Stimulated activated CD8-positive, alpha-beta memory T cell treated with anti-CD3 and anti-CD28 coated beads, Interleukin-4, amount 100 ng/mL, for 1 hour (primary cell): ENCODE data around the gene HS3ST3B1.

Source experiments
- DNase-seq, 2 donors: peaks; one replicate each; pipeline ENCODE4 v3.0.0-alpha.2; 2020; ENCODE audit warnings: low read depth in 2 of 2, low spot score in 1 of 2

Gene HS3ST3B1

DNA sequence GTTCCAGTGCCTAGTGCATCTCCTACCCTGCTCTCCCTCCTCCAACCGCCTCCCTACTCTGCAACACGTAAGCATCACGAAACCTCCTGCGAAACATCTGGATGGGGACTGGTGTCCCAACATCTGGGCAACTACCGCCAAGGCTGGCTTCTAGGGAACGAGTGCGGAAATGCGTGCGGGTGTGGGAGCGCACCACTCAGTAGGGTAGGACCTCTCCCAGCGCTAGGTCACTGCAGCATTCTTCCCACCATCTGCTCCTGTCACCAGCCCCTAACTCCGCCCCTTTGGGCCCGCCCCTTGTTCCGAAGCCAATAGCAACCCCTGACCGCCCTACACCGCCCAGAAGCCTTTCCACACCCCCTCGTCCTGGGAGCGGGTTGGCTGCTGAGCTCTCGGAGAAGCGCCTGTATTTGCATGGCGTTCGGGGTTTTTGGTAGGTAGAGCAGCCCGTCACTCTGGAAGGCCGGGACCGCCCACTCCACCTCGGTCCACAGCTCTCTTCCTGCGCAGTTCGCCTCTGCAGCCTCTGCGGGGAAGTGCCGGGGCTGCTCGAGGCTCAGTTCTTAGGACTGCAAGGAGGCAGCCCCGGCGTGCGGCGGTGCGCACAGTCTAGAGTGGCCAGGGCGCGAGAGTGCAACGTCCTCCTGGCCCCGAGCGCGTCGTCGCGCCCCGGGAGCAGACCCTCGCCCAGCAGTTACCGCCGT is at the start of gene HS3ST3B1:
Gene HS3ST3B1, plus strand, starts transcription at position 507 of the 704 bp plus-strand sequence. CDS start 438 bp downstream, outside the sequence.
- DNase-seq = peak; percentile 93 to 99

DNA sequence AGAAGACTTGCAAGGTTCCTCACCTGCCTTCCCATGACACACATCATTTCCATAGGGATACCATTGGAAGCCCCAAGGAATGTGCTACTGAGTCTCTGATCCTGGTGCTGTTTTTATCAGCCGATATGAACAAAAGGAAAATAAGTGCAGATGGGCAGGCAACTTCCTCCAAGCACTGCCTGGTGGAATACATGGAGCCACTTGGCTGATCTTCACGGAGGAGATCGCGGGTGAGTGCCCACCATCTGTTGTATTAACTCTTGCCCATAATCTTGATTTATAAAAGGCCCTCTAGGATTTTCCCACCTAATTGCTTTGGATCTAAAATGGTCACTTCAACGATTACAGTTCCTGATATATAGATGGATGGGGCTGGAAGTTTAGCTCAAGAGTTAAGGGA is 39.5 kb upstream of the HS3ST3B1 start:
- no peak for DNase-seq

DNA sequence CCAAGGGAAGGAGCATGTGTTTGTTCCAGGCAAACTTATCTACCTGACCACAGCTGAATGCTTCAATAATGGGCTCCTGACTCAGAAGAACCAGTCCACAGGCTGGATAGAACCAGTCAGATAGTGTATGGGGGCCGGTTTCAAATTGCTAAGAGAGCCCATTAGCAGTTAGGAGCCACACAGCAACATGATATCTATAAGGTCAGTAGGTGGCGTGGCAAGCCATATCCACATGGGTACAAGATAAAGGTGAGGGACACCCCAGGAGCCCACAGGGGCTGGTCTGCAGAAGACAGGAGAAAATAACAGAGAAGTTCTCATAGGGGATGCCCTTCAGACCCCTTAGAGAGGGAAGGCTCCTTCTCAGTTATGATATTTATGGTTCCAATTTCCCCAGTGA is 32.6 kb upstream of the HS3ST3B1 start:
- no peak for DNase-seq

DNA sequence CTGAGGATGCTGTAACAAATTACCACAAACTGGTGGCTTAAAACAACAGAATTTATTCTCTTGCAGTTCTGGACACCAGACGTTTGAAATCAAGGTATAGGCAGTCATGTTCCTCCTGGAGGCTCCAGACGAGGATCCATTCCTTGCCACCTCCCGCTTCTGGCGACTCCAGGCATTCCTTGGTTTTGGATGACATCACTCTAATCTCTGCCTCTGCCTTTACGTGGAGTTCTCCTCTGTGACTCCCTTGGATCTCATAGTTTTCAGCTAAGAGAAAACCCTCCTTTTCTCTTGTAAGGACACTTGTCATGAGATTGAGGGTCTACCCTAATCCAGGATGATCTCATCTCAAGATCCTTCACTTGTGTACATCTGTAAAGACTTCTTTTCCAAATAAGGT is 31.4 kb upstream of the HS3ST3B1 start:
- DNase-seq = no peak

DNA sequence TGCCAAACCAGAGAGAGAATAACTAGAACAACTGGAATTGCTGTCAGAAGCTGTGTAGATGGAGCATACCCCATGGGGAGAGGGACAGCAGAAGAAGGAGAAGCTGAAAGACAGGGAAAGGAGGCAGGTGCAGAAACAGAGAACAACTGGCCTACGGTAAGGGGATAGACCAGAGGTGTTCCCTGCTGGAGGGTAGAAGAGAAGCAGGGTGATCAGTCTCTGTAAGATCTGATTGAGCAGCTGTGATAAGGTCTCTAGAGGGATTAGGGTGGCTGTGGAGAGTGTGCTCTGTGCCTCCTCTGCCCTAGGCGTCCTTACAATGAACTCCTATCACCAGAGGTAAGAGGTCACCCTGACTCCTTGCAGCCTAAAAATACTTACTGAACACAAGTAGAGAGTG is 30.4 kb upstream of the HS3ST3B1 start:
- DNase-seq = no peak

DNA sequence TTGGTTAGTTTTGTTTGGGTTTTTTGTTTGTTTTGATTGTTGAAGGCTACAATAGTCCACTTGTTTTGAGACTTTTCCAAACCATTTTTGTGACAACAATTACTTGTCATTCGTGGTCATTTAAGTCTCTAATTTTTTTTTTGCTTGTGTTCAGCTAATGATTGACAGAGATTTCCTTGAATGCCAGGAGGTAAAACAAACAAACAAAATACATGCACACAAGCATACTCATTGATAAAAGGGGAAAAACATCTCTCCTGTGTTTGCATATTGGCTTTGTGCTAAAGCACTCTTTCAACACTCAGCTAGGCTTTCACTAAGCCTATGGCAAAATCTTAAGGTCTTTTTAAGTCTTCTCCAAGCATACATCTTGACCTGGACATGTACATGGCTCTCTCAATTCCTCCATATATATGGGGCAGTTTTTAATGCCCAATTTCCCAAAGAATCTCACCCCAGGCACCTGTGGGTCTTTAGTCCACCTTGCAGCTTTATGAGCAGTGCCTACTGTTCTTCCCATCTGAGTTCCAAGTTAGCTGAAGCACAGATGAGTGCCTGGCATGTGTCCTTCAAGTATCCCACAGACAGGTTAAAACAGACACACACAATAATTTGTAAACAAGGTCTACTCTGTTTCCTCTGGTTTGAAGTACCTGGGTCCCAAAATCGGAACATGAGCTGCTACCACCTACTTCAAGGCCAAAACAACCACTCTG is 24.2 kb upstream of the HS3ST3B1 start:
- DNase-seq = no peak

DNA sequence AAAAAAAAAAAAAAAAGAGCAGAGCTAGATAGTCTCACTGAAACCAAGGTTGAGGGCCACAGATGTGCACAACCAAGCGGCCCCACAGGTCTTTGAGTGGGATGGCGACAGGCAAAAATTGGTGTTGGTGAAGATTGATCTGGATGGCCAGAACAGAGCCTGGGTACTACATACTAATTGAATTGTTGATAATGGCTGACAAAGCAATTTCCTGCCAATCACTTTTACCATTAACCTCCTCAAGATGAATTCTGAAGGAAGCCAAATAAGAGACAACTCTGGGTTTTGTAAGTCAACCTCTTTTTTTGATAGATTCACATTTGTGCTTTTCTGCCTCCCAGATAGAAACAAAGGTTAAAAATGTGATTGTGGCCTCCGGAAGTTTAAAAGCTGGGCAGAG is 19.4 kb upstream of the HS3ST3B1 start:
- no peak for DNase-seq

DNA sequence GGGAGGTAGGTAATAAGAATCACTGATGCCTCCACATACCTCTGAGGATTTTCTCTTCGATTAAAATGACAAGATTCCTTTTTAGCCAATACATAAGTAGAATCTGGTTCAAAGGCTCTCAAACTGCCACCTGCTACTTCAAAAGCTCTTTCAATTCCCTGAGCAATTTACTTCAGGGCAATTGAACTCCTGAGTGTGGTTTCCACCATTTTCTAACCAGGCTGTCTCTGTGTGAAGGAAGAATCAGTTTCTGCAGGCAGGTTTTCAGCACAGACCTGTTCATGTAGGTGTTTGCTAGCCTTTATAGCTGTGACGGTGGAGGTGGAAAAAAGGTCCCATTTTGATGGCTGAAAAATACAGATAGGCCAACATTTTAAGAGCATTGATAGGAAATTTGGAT is 18.2 kb upstream of the HS3ST3B1 start:
- no peak for DNase-seq

DNA sequence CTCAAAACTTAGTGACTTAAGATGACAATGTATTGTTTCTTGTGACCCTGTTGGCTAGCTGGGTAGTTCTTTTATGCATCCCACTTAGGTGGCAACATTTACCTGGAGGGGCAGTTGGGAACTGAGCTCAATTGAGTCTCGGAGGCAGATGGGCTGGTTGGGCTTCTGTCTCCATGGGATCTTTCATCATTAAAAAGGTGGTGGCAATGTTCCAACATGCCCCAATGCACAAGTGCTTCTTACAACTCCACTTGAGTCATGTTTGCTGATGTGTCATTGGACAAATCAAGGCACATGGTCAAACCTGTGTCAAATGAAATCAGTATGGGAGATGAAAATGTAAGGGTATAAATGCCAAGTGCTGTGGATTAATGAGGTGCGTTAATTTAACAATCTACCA is 11.7 kb upstream of the HS3ST3B1 start:
- DNase-seq = no peak

DNA sequence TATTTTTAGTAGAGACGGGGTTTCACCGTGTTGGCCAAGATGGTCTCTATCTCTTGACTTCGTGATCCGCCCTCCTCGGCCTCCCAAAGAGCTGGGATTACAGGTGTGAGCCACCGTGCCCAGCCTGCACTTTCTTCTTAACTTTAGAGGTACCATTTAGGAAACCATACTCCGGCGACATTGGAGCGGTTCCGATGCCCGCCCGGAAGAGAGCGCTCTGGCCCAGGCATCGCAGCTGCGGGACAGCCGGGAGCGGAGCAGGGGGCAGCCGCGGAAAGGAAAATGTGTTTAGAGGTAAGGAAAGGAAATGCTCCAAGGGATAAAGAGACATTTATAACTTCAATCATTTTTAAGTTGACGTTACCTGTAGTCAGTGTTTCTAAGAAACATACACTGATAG is 6.0 kb upstream of the HS3ST3B1 start:
- DNase-seq = no peak

DNA sequence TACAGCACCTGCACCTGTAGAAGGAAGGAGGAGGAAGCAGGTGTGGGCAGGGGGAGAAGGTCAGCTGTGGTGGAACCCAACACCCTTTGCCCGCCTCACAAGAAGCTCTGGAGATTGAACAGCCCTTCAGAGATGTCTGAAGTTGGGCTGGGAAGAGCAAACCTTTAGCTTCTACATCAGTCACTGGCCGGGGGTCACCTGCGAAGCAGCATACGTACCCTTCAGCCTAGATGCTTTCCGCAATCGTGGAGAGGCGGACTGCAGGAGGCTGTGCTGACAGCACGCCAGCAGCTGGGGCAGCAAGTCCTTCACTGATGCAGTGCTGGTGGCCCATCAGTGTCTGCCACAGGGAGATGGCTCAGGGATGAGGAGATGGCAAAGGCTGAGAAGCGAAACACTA is 5.2 kb upstream of the HS3ST3B1 start:
- no peak for DNase-seq

DNA sequence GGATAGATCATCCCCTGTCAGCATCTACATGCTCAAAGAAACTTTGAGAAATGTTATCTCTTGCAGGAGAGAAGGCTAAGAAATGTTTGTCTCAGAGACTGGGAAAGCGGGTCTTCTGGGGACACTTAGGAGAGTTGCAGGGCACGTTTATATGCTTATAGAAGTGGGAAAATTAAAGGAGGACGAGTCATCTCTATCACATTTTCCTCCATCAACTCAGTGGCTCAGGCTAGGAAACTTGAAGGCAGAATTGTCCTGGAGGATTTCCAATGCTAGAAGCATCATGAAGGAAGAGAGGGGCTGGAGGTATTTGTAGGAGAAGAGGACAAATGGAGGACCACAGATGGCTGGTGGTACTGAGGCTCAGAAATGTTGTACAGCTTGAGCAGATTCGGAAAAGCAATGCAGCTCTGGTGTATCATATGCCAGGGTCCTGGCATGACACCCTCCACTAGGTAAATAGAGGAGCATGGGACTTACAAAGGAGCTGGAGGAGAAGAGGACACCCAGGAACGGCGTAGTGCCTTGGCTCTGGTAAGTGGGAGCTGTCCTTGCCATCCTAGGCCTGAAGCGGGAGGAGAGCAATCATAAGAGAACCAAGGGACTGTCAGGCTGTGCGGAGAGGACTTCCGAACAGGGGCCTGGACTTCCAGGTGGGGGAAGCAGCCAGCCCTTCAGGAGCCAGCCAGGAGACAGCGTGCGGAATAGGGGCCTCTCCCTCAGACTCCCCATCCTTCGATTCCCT is 4.5 kb upstream of the HS3ST3B1 start:
- no peak for DNase-seq

DNA sequence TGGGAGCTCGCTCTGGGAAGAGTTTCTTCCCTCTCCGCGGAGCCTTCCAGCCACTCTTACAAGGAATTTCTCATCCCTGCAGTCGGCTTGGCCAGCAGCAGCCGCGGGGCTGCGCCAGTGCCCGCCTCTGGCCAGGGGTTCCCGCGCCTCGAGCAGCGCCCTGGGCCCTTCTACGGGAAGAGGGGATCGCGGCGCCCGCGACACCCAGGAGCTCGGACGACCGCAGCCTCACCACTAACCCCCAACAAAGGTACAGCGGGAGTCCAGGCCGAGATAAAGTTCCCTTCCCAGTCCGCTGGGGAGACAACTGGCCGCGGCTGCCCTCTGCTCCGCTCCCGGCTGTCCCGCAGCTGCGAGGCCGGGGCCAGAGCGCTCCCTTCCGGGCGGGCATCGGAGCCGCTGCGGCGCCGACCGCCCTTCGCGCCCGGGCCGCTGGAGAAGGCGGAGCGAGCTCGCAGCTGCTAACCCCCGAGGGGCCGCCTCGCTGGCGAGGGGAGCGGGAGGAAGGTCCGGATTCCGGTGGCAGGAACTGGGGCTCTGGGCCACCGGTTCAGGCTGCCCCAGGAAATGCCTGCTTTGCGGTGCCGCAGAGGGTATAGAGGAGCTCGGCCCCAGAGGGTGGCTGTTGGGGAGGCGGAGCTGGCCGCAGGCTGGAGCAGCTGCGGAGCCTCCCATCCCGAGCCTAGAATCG is 3.6 kb upstream of the HS3ST3B1 start:
- DNase-seq = no peak

DNA sequence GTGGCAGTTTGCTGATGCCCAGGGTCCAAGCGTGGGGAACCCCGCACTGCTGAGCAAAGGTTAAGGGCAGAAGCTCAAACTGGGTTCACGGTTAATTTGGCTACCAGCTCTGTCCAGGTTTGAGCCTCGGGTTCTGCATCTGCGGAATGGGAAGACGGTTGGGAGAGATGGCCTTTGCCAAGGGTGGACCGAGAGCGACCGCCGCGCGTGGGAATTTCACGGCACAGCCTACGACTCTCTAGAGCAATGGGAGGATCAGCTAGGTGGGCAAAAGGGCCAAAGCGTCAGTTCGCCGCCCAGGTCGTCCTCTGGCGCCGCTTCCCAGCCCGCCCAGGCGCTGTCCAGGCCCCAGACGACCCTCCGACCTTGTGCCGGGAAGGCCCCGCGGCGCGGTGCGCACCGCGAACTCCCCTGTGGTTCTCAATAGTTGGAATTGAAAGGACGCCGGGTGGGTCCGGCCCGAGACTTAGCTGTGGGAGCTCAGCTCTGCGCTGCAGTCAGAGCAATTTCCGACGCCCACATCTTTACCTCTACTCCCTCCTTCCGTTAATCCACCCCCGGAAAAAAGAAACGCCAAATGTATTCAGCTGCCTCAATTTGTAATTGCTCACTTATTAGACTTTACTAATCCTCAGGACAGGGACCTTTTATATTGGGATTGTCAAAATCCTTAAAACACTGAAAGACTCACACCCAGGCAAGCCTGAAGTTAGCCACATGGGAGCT is 2.5 kb upstream of the HS3ST3B1 start:
- no peak for DNase-seq

DNA sequence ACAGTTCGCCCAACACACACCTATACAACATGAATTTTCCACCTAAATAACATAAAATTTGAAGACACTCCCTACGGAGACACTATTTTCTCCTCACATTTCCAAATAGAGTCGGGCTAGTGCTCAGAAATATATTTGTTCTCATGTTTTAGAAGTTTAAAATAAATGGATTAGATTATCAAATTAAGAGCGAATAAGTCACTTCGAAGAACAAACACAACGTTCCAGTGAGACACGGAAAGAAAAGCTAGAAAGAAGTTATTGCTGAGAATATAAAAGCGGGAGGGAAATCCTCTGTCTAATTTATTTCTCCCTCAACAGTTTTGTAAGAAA is 2.0 kb upstream of the HS3ST3B1 start:
- no peak for DNase-seq

DNA sequence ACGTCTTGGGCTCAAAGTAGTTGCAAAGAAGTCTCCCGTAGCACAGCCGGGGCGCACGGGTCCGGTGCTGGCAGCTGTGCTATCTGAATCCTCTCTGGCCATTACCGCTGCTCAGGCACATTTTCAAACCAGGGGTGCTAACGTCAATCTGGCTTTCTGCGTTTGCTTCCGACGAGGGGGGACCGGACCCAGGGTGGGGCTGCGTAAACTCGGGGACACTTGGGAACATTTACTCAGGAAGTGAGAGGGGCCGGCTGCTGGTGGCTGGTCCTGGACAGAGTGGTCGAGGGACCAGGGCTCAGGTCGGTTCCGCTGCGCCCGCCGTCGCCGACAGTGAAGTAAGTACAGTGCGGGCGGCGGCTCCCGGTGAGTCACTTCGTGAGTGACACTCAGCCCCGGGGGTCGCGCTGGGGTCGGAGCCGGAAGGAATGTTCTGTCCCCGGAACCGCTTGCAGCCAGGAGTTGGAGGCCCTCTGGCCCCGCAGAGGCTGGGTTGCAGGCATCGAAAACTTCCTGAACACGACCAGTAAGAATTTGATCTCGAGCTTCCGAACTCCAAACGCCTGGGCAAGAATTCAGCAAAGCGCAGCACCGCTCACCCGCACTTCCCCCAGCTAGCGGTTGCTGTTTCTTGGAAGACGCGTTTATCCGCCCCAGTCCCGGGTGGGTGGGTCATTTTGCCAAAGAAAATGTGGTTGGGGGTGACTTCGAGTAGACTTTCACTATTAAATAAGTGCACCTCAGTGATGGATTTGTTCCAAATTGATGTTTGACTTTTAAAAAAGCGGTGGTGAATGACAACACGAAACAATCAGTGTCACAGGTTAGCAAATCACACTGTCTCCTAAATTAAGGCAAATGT is 1.4 kb upstream of the HS3ST3B1 start:
- peak in 1 of 2 donors; percentile 13 for DNase-seq

DNA sequence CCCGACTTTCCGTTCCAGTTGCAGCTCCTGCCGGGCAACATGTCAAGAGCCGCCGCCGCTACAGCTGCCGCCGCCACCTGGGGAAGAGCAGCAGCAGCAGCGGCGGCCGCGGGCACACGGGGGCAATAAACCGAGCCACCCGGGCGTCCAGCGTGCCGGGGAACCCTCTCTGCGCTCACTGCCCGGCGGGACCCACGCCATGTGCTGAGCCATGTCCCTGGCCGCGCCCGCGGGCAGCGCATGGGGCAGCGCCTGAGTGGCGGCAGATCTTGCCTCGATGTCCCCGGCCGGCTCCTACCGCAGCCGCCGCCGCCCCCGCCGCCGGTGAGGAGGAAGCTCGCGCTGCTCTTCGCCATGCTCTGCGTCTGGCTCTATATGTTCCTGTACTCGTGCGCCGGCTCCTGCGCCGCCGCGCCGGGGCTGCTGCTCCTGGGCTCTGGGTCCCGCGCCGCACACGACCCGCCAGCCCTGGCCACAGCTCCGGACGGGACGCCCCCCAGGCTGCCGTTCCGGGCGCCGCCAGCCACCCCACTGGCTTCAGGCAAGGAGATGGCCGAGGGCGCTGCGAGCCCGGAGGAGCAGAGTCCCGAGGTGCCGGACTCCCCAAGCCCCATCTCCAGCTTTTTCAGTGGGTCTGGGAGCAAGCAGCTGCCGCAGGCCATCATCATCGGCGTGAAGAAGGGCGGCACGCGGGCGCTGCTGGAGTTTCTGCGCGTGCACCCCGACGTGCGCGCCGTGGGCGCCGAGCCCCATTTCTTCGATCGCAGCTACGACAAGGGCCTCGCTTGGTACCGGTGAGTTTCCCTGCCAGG is 604 bp downstream of the HS3ST3B1 start:
- DNase-seq = no peak

DNA sequence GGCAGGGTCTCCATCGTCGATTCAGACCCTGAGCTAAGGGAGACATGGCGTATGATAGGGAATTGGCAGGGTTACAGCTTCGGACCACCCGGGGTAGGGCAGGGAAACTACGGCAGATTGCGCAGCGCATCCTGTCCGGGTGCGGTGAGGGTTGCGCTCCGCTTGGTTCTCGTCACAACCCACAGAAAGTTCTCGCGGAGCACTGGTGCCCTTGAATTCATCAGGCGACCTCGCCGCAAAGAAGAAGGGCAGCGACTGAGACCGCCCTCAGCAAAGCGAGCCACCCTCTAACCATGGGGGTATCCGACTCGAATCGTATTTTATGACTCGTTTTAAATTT is 1.2 kb downstream of the HS3ST3B1 start:
- DNase-seq = peak in 1 of 2 donors; percentile 30

DNA sequence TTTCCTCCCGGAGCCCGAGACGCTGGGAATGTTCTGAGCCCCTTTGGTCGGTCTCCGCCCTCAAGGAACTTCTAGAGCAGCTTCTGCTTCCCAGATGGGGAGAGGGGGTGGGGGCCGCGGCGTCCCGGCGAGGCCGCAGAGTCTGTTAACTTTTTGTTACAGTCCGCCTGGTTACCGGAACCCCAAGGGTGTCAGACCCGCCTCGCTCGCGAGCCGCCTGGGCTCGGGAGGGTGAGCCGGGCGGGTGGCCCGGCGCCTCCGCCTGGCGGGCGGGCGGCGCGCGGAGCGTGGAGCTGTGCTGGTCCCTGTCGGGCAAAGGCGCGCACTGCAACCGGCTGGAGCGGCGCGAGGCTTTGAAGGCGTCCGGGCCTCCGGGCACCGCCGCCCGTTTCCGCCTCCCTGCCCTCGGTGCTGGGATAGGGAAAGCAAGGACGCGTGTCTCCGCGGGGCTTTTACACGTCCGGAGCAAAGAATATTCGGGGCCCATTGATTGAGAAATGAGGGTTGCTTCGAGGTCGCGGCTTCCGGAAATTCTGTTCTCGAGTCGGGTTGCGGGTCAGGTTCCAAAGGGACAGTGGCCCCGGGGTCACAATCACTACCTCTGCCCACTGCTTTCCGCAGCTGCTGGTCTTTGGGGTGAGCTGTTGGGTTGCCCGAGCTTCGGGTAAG is 1.7 kb downstream of the HS3ST3B1 start:
- peak; percentile 70 for DNase-seq
